T-cell (primary cell): Measurements from ENCODE around the gene UGT1A5. TPM values are rescaled to one million over a fixed set of nuclear protein-coding genes. Genes with fewer than 3 reads are reported as not detected.

Source experiments
- ATAC-seq, 4 experiments: fragments of 200-7000 bp in 3 of 4; fragments of 150-1000 bp in 1 of 4; cut with Tn5 transposase; replicated peaks in 1 of 4; 1 replicate in 3 of 4; 2 replicates in 1 of 4; pipeline ENCODE4 v1.10.0; 2021; ENCODE audit warnings: moderate library complexity in 3 of 4, mild to moderate bottlenecking in 2 of 4, moderate number of reproducible peaks in 1 of 4
- CTCF ChIA-PET, 2 donors: fragments of 300-600 bp; sonication (Branson Sonifier 250); formaldehyde crosslinking; loops; one replicate each; lab custom pipeline; 2022; ENCODE audit warnings: antibody characterized with exemption in 2 of 2; lab: Charles Lee
- POLR2A ChIA-PET, 2 donors: fragments of 300-600 bp; sonication (Branson Sonifier 250); formaldehyde crosslinking; loops; one replicate each; lab custom pipeline; 2022; ENCODE audit warnings: antibody characterized with exemption in 2 of 2; lab: Charles Lee
- DNase-seq, 35 experiments: peaks; one replicate each; pipeline versions ENCODE4 v3.0.0 to v3.0.0-alpha.2; 2013 to 2023
- H3K27ac ChIP-seq: one replicate; pipeline ENCODE4 v1.5.1; 2013; ENCODE audit warnings: low read length
- H3K27me3 ChIP-seq, 2 experiments: replicated peaks in 1 of 2; 1 replicate in 1 of 2; 2 replicates in 1 of 2; pipeline versions ENCODE4 v1.6.1 to v1.7.0; 2013; ENCODE audit warnings: low read length in 1 of 2, mixed read lengths in 1 of 2; ENCODE audit not compliant: control insufficient read depth in 2 of 2, insufficient read depth in 2 of 2; ENCODE audit errors: extremely low read depth in 1 of 2
- H3K36me3 ChIP-seq, 2 donors: 1 replicate in 1 of 2; 2 replicates in 1 of 2; pipeline versions ENCODE4 v1.6.1 to v1.7.0; 2013; ENCODE audit warnings: low read length in 1 of 2; ENCODE audit not compliant: control insufficient read depth in 2 of 2, insufficient read depth in 1 of 2; ENCODE audit errors: extremely low read depth in 1 of 2
- H3K4me1 ChIP-seq, 2 experiments: 1 replicate in 1 of 2; 2 replicates in 1 of 2; pipeline versions ENCODE4 v1.6.1 to v1.7.0; 2013; ENCODE audit warnings: low read length in 2 of 2, mixed read lengths in 1 of 2; ENCODE audit not compliant: insufficient read depth in 2 of 2, control insufficient read depth in 1 of 2; ENCODE audit errors: extremely low read depth in 1 of 2
- H3K4me3 ChIP-seq, 2 donors: 1 replicate in 1 of 2; 2 replicates in 1 of 2; pipeline versions ENCODE4 v1.5.1 to v1.7.0; 2013; ENCODE audit warnings: mild to moderate bottlenecking in 2 of 2, low read length in 1 of 2, moderate library complexity in 1 of 2; ENCODE audit not compliant: control insufficient read depth in 1 of 2; ENCODE audit errors: extremely low read depth in 1 of 2
- H3K9me3 ChIP-seq: 2 replicates; pipeline ENCODE4 v1.7.0; 2013
- H3K27ac Mint-ChIP-seq, 2 donors: one replicate each; pipeline ENCODE4 v1.8.0; 2020 to 2021; ENCODE audit warnings: mild to moderate bottlenecking in 2 of 2, mixed read lengths in 2 of 2
- H3K27me3 Mint-ChIP-seq, 2 donors: one replicate each; pipeline ENCODE4 v1.8.0; 2021 to 2022; ENCODE audit warnings: mixed read lengths in 2 of 2
- H3K36me3 Mint-ChIP-seq: one replicate; pipeline ENCODE4 v1.8.0; 2021; ENCODE audit warnings: mixed read lengths
- H3K4me1 Mint-ChIP-seq, 3 donors: one replicate each; pipeline ENCODE4 v1.8.0; 2020 to 2022; ENCODE audit warnings: mixed read lengths in 3 of 3, mild to moderate bottlenecking in 1 of 3
- H3K4me3 Mint-ChIP-seq, 3 donors: one replicate each; pipeline ENCODE4 v1.8.0; 2020 to 2022; ENCODE audit warnings: mild to moderate bottlenecking in 3 of 3, mixed read lengths in 3 of 3, moderate library complexity in 3 of 3
- H3K9me3 Mint-ChIP-seq, 3 donors: one replicate each; pipeline ENCODE4 v1.8.0; 2020 to 2022; ENCODE audit warnings: mixed read lengths in 3 of 3
- WGBS: methylation state at CpG from one replicate; pipeline ENCODE4 v1.1.5; 2013; ENCODE audit warnings: missing lambda C conversion rate; ENCODE audit not compliant: insufficient coverage; 5-methylcytosine and 5-hydroxymethylcytosine counted together
- total RNA-seq, 35 experiments: library from RNA in 6 of 35; stranded (reverse) in 6 of 35; fragments of 120-200 nt in 1 of 35; gene quantifications; one replicate each; pipeline versions ENCODE4 v1.2.1 to v1.2.4 and lab custom pipeline; 2013 to 2026

The UGT1A5 gene
- total RNA-seq, 5 donors from 2014 or later (not counting 1 experiment from before 2014, with no cell fraction given), result not detected

DNA sequence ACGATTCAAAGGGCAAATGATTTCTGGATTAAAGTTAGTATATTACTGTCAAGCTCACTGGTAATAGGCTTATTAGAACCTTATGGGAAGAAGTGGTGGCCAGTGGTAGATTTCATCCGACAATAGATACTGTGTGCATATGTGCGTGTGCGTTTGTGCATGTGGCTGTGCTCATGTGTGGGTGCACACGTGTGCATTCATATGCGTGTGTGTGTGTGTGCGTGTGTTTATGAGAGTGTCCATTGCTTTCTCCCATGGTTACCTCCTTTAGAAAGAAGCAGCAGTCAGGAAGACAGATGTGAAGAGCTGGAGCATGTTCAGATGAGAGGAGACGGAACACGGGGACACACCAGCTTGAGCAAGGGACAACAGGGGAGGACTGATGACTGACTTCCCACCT, 56.6 kb downstream of the UGT1A5 start:
- Mint-ChIP-seq H3K36me3 (no peaks in the 10 kb centered on the region), H3K4me1 (no peaks in the 10 kb centered on the region), H3K4me3 (no peak overlapping the region), H3K27me3 (peaks cover 27 to 29% of the 10 kb centered on the region in 2 donors), H3K9me3 (no peaks in the 10 kb centered on the region), H3K27ac (no peak overlapping the region)
- Histone ChIP-seq H3K9me3 (no peaks in the 10 kb centered on the region), H3K27ac (no peak overlapping the region), H3K4me3 (no peak overlapping the region), H3K4me1 (no peaks in the 10 kb centered on the region), H3K36me3 (no peaks in the 10 kb centered on the region), H3K27me3 (peaks cover 0 to 17% of the 10 kb centered on the region in 2 experiments)
- WGBS, result 90% methylated on average over 8 of the region's 9 CpGs
- POLR2A ChIA-PET, result interaction anchor here in 1 of 2 donors (0.6 kb wide), 1 partner anchor 282 kb away, joined by 3 read pairs; no protein-coding TSS in a partner anchor
- ATAC-seq, result no peak
- no peak for DNase-seq
- CTCF ChIA-PET, result no interaction called here

GRCh38 chr2:233772153-233772552, 59.4 kb downstream of the UGT1A5 start:
- POLR2A ChIA-PET, result no interaction called here
- H3K27me3 Mint-ChIP-seq, result peaks cover 18 to 21% of the 10 kb centered on the region in 2 donors

DNA sequence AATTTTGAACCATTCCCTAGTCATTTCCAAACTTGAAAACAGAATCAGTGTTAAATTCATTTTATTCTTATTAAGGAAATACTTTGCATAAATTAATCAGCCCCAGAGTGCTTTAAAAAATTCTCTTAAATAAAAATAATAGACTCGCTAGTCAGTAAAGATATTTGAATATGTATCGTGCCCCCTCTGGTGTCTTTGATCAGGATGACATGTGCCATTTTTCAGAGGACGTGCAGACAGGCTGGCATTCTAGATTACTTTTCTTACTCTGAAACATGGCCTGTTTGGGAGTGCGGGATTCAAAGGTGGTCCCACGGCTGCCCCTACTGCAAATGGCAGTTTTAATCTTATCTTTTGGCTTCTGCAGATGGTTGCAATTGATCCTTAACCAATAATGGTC, 59.9 kb downstream of the UGT1A5 start:
- peaks cover 16 to 18% of the 10 kb centered on the region in 2 donors for H3K27me3 Mint-ChIP-seq
- Histone ChIP-seq H3K27me3 (peaks cover 0 to 19% of the 10 kb centered on the region in 2 experiments), H3K27ac (no peak overlapping the region), H3K4me1 (no peaks in the 10 kb centered on the region), H3K9me3 (no peaks in the 10 kb centered on the region), H3K4me3 (no peak overlapping the region), H3K36me3 (no peaks in the 10 kb centered on the region)
- no peaks in the 10 kb centered on the region for H3K36me3 Mint-ChIP-seq
- ChIA-PET CTCF (no interaction called here), POLR2A (no interaction called here)
- H3K4me3 Mint-ChIP-seq, result no peak overlapping the region
- H3K4me1 Mint-ChIP-seq, result no peaks in the 10 kb centered on the region
- 78% methylated on average over 4 of the region's 5 CpGs for WGBS
- H3K27ac Mint-ChIP-seq, result no peak overlapping the region
- ATAC-seq, result no peak
- H3K9me3 Mint-ChIP-seq, result peaks cover 3 to 13% (median 7%) of the 10 kb centered on the region in 3 donors
- no peak for DNase-seq

More at GRCh38 chr2:233772153-233772552, 59.4 kb downstream of the UGT1A5 start:
- Histone ChIP-seq H3K36me3 (no peaks in the 10 kb centered on the region), H3K4me3 (no peak overlapping the region), H3K27ac (no peak overlapping the region), H3K4me1 (no peaks in the 10 kb centered on the region), H3K9me3 (no peaks in the 10 kb centered on the region), H3K27me3 (peaks cover 0 to 18% of the 10 kb centered on the region in 2 experiments)
- DNase-seq (no peak), ATAC-seq (no peak)
- WGBS, result 95% methylated on average over 10 of the region's 16 CpGs
- no peak overlapping the region for H3K27ac Mint-ChIP-seq
- H3K36me3 Mint-ChIP-seq, result no peaks in the 10 kb centered on the region
- CTCF ChIA-PET, result no interaction called here
- H3K4me3 Mint-ChIP-seq, result no peak overlapping the region
- peaks cover 3 to 13% (median 7%) of the 10 kb centered on the region in 3 donors for H3K9me3 Mint-ChIP-seq
- H3K4me1 Mint-ChIP-seq, result no peaks in the 10 kb centered on the region

- H3K27ac Mint-ChIP-seq, result no peak overlapping the region
- H3K27me3 ChIP-seq, result peaks cover 0 to 20% of the 10 kb centered on the region in 2 experiments
- no peak for DNase-seq
- H3K27me3 Mint-ChIP-seq, result peaks cover 16 to 25% of the 10 kb centered on the region in 2 donors
- no peaks in the 10 kb centered on the region for H3K4me1 Mint-ChIP-seq
- ATAC-seq, result no peak
- no peak overlapping the region for H3K4me3 Mint-ChIP-seq
- peaks cover 3 to 13% (median 7%) of the 10 kb centered on the region in 3 donors for H3K9me3 Mint-ChIP-seq
- H3K27ac ChIP-seq, result no peak overlapping the region
- H3K36me3 Mint-ChIP-seq, result no peaks in the 10 kb centered on the region
- WGBS, result 85% methylated on average over 5 of the region's 5 CpGs
- no peaks in the 10 kb centered on the region for H3K36me3 ChIP-seq
- H3K4me3 ChIP-seq, result no peak overlapping the region
- H3K9me3 ChIP-seq, result no peaks in the 10 kb centered on the region
- H3K4me1 ChIP-seq, result no peaks in the 10 kb centered on the region
- ChIA-PET CTCF (no interaction called here), POLR2A (no interaction called here)
These were observed 61.1 kb downstream of the UGT1A5 start for GRCh38 chr2:233773854-233774253.

DNA sequence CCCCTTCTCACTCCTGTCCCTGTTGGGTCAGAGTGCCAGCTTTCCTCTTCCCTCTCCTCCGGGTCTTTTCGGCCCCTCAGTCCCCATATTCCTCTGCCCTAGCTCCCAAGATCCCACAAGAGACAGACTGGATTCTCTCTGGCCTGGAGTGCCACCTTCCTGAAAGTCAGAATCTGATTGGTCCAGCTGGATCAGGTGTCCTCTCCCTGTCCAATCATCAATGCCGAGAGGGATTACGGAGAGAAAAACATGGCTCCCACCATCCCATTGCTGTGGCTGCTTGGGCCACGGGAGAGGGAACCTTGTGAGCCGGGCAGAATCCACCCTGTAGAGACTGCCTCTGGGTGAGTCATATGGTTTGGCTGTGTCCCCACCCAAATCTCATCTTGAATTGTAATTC, 62.7 kb downstream of the UGT1A5 start:
- POLR2A ChIA-PET, result no interaction called here
- ATAC-seq (no peak), DNase-seq (no peak)
- no peaks in the 10 kb centered on the region for H3K4me1 Mint-ChIP-seq
- Histone ChIP-seq H3K4me1 (no peaks in the 10 kb centered on the region), H3K4me3 (no peak overlapping the region), H3K9me3 (no peaks in the 10 kb centered on the region), H3K36me3 (no peaks in the 10 kb centered on the region), H3K27me3 (peaks cover 0 to 24% of the 10 kb centered on the region in 2 experiments), H3K27ac (no peak overlapping the region)
- H3K27me3 Mint-ChIP-seq, result peaks cover 23 to 26% of the 10 kb centered on the region in 2 donors
- H3K27ac Mint-ChIP-seq, result no peak overlapping the region
- peaks cover 3 to 13% (median 7%) of the 10 kb centered on the region in 3 donors for H3K9me3 Mint-ChIP-seq
- 87% methylated on average over 2 of the region's 6 CpGs for WGBS
- H3K4me3 Mint-ChIP-seq, result no peak overlapping the region
- no peaks in the 10 kb centered on the region for H3K36me3 Mint-ChIP-seq
- CTCF ChIA-PET, result no interaction called here

GRCh38 chr2:233778030-233778429, 65.3 kb downstream of the UGT1A5 start, which contains the start of gene MROH2A:
Gene MROH2A (plus strand): TSS chr2:233778330. CDS start chr2:233779359, 1,029 bp downstream.
- Mint-ChIP-seq H3K36me3 (no peaks in the 10 kb centered on the region), H3K27ac (no peak within 1 kb of the TSS), H3K9me3 (peaks cover 3 to 13% (median 7%) of the 10 kb centered on the region in 3 donors), H3K4me3 (no peak within 1 kb of the TSS), H3K4me1 (no peaks in the 10 kb centered on the region), H3K27me3 (peaks cover 24 to 32% of the 10 kb centered on the region in 2 donors)
- no peaks in the 10 kb centered on the region for H3K4me1 ChIP-seq
- ChIA-PET CTCF (no interaction called here), POLR2A (no interaction called here)
- H3K27me3 ChIP-seq, result peaks cover 0 to 22% of the 10 kb centered on the region in 2 experiments
- ATAC-seq (no peak), DNase-seq (no peak)
- no peak within 1 kb of the TSS for H3K4me3 ChIP-seq
- H3K9me3 ChIP-seq, result no peaks in the 10 kb centered on the region
- H3K36me3 ChIP-seq, result no peaks in the 10 kb centered on the region
- WGBS, result no CpG with 5 or more reads among the region's 2 CpGs
- no peak within 1 kb of the TSS for H3K27ac ChIP-seq
